K562 (cell line): ENCODE results near the gene GGA2. TPM values are rescaled to one million over a fixed set of nuclear protein-coding genes. Genes with fewer than 3 reads are reported as not detected.

Experiments
- FIP1L1 ChIP-seq: fragments of 200-400 bp; formaldehyde crosslinking; IDR thresholded peaks from 2 replicates; pipeline ENCODE4 v1.6.1; 2018; ENCODE audit warnings: mild to moderate bottlenecking, low read depth, low read length; ENCODE audit not compliant: poor library complexity, severe bottlenecking
- FOXJ2 ChIP-seq: fragments of 200-800 bp; sonication (Bioruptor generic); IDR thresholded peaks from 2 replicates; pipeline ENCODE4 v1.6.1; 2016; ENCODE audit warnings: missing genetic modification characterization, missing compliant biosample characterization
- NONO ChIP-seq, 2 experiments: fragments of 200-400 bp in 1 of 2; fragments of 450-650 bp in 1 of 2; formaldehyde crosslinking in 1 of 2; IDR thresholded peaks; 2 replicates each; pipeline ENCODE4 v1.6.1; 2017; ENCODE audit warnings: low read depth in 2 of 2, mild to moderate bottlenecking in 2 of 2, moderate library complexity in 2 of 2, low read length in 1 of 2
- PCBP1 ChIP-seq: fragments of 200-400 bp; formaldehyde crosslinking; IDR thresholded peaks from 2 replicates; pipeline ENCODE4 v1.6.1; 2018; ENCODE audit warnings: mild to moderate bottlenecking, low read depth, low read length; ENCODE audit not compliant: poor library complexity, severe bottlenecking
- RBM14 ChIP-seq: fragments of 200-400 bp; formaldehyde crosslinking; IDR thresholded peaks from 2 replicates; pipeline ENCODE4 v1.6.1; 2018; ENCODE audit warnings: low read depth, mild to moderate bottlenecking, low read length, moderate library complexity, borderline replicate concordance; ENCODE audit not compliant: insufficient read depth
- ZNF707 ChIP-seq: fragments of 250-450 bp; sonication (Bioruptor Pico); conservative IDR thresholded peaks from 2 replicates; pipeline ENCODE4 v1.8.0; 2022; ENCODE audit warnings: inconsistent platforms, mild to moderate bottlenecking, moderate library complexity
- polyA plus RNA-seq, 8 experiments: library from polyadenylated mRNA; depleted of rRNA in 4 of 8; stranded (reverse) in 5 of 8; unstranded in 3 of 8; fragments of >200 nt; fragmentation: Nextera tagmentation in 2 of 8; fragmentation: Illumina TruSeq in 1 of 8; extraction: Ambion mirVana in 2 of 8; extraction: Trizol in 1 of 8; gene quantifications; 2 replicates each; pipeline versions ENCODE4 v1.2.1 to v1.2.3, GENCODE V29; 2011 to 2014; ENCODE audit warnings: inconsistent platforms in 1 of 8, missing spikeins in 1 of 8
- total RNA-seq, 7 experiments: library from RNA; depleted of rRNA in 6 of 7; stranded (reverse); fragments of >200 nt in 6 of 7; fragmentation: Illumina TruSeq in 2 of 7; extraction: Trizol in 2 of 7; gene quantifications; 2 replicates each; pipeline versions ENCODE4 v1.2.1 to v1.2.3, GENCODE V29; 2011 to 2021; ENCODE audit warnings: low replicate concordance in 1 of 7
- TF ChIP-seq, protein P1 (sequence below), 2 experiments: IDR thresholded peaks in 1 of 2; conservative IDR thresholded peaks in 1 of 2; 2 replicates each; pipeline ENCODE4 v1.6.1; 2016; ENCODE audit warnings: low read depth in 2 of 2, mild to moderate bottlenecking in 1 of 2, missing compliant biosample characterization in 1 of 2, missing genetic modification characterization in 1 of 2, moderate library complexity in 1 of 2

The GGA2 gene
- total and polyA plus RNA-seq, 9 of the 15 experiments (the other 6 are each of a cell fraction or from before 2014, with no cell fraction given) = 11.9 to 133 (median 66.3) TPM

DNA sequence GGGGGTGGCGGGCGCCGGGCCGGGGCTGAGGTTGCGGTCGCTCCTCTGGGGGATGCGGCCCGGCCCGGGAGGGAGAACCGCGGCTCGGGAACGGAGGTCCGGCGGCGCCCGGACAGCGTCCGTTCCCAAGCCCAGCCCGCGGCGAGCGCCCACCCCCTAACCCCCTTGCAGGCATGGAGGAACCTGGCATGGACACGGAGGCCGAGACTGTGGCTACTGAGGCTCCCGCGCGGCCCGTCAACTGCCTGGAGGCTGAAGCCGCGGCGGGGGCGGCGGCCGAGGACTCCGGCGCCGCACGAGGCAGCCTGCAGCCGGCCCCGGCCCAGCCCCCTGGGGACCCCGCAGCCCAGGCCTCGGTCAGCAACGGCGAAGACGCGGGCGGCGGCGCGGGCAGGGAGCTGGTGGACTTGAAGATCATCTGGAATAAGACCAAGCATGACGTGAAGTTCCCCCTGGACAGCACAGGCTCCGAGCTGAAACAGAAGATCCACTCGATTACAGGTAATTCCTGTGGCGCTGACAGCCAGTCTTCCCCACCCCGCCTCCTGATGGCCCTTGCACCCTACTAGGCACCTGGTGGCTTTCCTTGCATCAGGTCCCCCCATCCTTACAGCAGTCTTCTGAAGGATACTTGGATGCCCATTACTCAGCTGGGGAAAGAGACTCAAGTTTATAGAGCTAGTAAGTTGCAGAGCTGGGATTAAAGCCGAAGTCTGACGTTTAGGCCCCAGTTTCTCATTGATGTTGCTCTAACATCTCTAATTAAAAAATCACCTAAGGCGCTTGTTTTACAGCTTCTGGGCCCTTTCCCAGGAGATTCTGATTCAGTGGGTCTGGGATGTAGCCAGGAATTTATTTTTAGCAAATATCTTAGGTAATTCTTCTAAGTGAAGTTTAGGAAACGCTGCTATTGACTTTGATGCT is 47.7 kb upstream of the GGA2 start (continued):
- no peak for TF ChIP-seq PCBP1
- no peak for TF ChIP-seq FIP1L1
- no peak for TF ChIP-seq ZNF707
- peak; percentile 22 to 62; a peak in 3 of 4 replicates for TF ChIP-seq NONO (IDR thresholded peaks at IDR 0.05; ENCODE audit: low read depth in 2 of 2, low read length in 1 of 2)
- TF ChIP-seq, protein P1, sequence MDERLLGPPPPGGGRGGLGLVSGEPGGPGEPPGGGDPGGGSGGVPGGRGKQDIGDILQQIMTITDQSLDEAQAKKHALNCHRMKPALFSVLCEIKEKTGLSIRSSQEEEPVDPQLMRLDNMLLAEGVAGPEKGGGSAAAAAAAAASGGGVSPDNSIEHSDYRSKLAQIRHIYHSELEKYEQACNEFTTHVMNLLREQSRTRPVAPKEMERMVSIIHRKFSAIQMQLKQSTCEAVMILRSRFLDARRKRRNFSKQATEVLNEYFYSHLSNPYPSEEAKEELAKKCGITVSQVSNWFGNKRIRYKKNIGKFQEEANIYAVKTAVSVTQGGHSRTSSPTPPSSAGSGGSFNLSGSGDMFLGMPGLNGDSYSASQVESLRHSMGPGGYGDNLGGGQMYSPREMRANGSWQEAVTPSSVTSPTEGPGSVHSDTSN (CRISPR knock-in tag; IDR thresholded peaks at IDR 0.05; ENCODE audit: low read depth) = no peak
- TF ChIP-seq, protein P1 (tag; conservative IDR thresholded peaks at IDR 0.05; ENCODE audit: low read depth) = no peak
- no peak for TF ChIP-seq FOXJ2
- no peak for TF ChIP-seq RBM14
